Stimulated activated CD4-positive, alpha-beta T cell treated with anti-CD3 and anti-CD28 coated beads, Interleukin-4, amount 100 ng/mL, for 1 hour (primary cell): ENCODE results near the gene LHPP.

Experiments used
- DNase-seq: peaks from one replicate; pipeline ENCODE4 v3.0.0-alpha.2; 2020

The LHPP gene

DNA sequence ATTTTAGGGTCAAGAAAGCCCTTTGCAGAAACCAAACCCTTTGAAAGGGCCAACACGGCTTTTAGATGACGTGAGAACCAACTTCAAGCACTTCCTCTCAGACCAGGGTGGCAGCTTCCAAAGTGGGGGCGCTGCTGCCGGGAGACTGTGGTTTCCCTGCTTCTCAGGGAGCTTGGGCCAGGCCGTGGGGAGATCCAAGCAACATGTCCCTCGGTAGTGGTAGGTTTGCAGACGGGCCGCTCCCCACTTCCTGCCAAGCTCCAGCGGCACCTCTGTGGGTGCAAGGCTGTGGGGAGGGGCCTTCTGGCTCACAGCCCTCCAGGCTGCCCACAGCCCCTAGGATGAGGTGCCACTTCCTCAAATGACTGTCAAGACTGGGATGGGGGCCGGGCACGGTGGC is 150.1 kb downstream of the LHPP start:
- no peak for DNase-seq

DNA sequence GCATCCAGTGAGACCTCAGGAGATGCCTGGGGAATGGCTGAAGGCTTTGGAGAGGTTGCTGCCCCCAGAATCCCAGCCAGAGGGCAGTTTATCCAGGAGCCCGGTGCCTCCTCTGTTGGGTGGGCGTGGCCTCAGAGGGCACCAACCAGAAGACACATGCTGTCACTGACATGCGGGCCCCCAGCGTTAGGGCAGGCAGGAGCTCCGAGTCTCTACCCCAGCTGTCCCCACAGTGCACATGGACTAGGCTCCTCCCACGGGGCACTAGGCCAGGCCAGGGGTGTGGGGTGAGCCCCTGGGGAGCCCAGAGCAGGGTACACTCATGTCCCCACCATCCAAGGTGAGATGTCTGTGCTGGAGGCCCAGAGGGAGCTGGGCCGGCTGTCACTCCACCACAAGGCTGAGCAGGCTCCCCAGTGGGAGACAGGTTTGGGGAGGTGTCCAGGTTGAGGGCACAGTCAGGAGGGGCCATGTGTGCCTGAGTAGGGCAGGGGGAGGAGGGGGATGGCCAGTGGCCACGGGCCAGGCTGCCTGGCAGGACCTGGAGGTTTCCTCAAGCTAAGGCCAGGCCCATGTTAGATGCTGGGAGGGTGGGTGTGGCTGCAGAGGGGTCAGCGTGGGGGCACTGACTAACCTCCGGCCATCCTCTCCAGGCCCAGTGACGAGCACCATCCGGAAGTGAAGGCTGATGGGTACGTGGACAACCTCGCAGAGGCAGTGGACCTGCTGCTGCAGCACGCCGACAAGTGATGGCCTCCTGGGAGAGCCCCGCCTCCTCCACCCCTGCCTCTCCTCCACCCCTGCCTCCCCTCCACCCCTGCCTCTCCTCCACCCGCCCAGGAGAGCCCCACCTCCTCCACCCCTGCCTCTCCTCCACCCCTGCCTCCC is 151.2 kb downstream of the LHPP start:
- peak; percentile 17 for DNase-seq

DNA sequence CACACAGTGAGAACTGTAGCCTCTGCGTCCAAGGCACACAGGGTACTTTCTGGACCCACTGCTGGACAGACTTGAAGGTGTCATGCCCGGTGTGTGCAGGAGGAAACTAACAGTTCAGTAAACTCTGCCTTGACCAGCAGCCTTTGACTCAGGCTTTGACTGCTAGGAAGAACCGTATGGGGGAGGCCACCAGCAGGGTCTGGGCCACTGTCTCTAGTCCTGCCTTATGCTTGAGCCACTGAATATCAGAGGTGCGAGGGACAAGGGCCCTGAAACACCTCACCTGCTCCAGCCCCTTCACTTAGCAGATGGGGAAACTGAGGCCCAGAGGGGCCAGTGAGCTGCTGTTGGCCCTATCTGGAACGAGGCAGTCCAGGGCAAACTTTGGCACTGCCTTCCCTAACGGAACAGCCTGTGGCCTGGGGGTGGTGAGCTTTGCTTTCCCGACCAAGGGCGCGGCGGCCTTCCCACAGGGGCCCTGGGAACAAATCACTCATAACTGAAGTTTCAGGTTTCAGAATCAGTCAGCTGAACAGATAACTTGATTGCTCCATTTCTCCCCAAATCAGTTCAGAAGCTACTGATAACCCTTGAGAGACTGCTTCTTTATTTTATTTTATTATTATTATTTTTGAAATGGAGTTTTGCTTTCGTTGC is 152.5 kb downstream of the LHPP start:
- peak; percentile 42 for DNase-seq

DNA sequence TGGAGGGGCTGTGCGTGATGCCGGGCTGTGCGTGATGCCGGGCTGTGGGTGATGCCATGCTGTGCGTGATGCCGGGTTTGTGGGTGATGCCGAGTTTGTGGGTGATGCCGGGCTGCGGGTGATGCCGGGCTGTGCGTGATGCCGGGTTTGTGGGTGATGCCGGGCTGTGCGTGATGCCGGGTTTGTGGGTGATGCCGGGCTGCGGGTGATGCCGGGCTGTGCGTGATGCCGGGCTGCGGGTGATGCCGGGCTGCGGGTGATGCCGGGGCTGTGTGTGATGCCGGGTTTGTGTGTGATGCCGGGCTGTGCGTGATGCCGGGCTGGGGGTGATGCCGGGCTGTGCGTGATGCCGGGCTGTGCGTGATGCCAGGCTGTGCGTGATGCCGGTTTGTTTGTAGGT is 153.6 kb downstream of the LHPP start:
- no peak for DNase-seq

DNA sequence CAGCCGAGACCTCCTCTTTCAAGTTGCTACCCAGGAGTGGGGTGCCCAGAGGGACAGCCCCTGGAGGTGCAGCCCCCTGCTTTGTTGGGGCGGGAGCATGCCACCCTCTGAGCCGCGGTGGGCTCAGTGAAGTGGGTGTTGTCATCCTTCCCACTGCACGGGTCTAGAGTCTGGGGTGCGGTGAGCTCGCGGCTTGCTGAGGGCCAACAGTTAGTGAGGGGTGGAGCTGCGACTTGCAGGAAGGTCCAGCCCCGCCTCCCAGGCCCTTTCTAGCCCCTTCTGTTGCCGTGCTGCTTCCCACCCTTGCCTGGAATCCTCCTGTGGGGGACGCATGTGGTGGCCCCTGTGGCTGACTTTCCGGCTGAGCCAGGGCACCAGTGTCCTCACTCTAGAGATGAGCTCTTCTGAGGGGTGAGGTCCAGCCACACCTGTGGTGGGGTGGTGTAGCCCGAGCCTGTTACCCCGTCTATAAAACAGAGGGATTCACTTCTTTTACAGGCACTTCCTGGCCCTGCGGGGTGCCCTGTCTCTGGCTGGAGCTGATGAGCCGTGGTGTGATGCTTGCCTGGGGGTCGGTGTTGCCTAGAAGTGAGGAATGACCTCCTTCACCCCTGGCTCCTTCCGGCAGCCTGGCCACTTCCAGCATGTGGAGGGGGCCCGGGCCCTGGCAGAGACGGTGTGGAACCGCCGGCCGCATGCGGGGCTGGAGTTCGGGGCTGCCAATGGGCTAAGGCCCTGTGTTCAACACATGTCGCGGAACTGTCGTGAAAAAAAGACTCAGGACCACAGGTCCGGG is 154.6 kb downstream of the LHPP start:
- no peak for DNase-seq

DNA sequence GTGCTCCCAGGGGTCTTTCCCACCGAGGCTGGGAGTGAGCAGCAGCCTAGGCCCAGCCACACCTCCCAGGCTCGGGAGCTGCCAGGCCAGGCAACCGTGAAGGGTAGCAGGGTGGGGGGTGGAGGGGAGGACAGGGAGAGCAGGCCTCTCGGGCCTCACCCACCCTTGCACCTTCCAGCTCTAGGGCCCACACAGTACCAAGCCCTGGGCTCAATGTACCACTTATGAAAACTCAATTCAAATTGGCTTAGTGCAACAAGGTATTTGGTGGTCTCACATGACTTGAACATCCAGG is 155.2 kb downstream of the LHPP start:
- no peak for DNase-seq

DNA sequence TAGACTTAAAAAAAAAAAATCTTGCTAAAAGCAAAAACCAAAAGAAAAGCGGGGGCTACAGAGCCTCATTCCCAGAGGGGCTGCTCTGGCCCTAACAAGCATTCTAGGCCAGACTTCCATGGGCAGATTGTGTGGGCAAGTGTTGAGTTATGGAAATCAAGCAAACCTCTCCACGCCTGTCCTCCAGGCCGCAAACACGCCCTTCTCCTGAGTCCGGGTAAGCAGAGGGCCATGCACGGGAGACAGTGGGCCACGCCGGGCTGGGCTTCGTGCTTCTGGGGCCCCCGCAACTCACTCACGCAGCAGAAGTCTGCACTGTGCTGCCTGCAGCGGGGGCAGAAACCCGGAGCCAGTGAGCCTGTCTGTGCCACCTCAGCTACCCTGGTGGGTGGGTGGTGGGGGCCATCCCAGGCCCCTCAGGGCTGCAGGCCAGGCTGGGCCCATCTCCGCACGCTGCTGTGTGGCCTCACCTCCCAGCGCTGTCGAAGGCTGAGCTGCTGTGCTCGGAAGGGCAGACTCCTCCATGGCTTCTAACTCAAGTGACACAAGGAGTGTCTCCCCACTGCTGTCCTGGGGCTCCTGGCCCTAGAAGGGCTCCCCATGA is 156.9 kb downstream of the LHPP start:
- no peak for DNase-seq

DNA sequence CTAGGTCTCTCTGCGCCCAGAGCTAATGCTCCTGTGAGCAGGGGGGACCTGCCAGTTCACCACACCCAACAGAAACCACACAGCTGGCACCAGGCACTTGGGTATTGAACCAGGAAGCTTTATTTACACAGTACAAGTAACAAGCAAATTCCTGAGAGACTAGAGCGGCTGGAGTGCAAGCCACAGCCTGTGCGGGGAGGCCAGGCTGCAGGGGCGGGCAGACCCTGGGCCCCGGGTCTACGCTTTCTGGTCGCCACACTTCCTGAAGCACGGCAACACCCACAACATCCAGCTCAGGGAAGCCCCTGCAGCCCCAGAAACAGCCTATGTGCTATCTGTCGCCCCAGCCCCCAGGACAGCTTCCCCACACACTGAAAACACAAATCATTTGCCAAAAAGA is 157.6 kb downstream of the LHPP start:
- DNase-seq = no peak

DNA sequence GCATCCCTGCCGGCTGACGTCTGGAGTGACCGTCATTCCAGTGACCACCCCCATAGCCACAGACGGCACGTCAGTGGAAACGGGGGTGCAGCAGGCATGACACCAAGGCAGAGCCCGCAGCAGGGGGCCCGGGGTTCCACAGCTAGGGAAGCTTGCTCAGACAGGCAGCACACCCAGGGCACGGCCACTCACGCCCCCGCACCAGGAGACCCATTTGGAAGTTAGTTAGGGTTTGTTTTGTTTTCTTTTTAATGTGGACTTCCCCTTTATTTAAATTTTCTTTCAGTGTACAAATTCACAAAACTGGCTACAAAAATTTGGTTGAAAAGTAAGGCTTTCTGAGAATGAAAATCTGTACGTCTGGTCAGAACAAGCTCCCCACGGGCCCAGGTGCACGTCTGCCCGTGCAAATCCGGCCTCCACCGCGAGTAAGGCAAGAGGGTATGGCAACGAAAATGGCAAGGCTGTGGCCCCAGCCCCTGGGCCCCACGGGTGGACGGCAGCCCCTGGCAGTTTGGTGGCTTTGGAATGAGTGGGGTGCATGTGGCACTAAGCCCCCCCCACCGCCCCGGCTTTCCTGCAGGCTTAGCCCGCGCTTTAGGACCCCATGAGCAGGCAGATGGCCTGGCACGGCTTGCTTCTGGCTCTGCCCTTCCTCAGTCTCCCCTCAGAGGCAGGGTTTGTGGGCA is 158.3 kb downstream of the LHPP start:
- DNase-seq = no peak

DNA sequence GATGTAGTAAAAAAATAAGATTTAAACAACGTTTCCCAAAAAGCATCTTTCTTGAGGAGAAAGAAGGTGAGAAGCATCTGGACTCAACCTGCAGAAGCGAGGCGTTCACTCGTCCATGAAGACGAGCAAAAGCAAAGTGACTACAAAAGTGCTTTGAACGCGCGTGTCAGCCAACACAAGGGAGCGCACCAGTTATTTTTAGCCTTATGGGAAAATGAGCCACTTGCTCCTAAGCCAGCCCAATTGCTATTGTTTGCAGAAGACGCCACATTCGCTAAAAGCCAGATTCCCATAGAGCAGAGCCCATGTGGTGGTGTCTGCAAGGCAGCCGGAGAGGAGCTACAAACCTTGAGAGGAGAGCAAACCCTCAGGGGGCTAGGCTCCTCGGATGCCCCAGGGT is 160.0 kb downstream of the LHPP start:
- no peak for DNase-seq

DNA sequence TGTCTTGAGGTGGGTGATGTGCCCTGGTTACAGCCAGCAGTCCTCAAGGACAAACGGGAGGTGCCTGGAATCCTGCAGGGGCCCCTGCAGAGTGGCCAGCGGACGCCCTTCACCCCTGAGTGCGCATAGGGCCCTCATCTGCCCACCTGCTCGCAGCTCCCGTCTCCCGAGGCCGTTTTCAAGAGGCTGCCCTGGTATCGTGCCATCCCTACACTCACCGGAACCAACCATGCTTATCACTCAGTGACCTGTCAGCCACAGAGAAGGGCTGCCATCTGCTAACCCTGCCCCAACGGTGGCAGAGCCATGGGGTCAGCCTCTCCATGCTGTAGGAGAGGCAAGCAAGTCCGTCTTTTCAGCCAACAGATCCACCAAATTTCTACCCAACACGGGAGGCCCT is 160.5 kb downstream of the LHPP start:
- DNase-seq = no peak

DNA sequence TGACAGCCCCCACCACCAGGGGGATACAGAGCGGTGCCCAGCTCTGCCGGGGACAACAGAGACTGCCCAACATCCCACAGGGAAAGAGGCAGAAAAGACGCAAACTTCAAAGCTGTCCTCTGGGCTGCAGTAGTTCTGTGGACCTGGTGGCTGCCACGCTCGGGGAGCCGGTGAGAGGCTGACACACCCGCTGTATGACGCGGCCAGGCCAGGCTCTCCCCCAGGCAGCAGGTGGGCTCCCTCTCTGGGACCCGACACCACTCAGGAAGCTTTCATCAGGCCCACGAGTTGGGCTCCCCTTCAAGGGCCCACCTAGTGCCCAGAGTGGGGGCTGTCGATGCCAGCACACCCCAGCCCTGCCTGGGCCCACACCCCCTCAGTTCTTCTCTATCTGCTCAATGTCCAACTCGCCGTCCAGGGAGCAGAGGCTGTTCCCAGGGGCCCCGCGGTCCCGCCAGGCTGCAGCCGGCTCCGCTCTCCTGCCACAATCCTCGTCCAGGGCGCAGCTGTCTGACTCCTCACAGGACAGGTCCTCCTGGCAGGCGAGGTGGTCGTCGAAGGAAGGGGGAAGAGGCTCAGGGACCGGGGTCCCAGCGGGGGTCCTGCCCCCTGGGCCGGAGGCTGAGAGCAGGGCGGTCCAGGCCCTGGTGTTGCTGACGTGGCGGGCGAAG is 161.4 kb downstream of the LHPP start:
- DNase-seq = no peak

DNA sequence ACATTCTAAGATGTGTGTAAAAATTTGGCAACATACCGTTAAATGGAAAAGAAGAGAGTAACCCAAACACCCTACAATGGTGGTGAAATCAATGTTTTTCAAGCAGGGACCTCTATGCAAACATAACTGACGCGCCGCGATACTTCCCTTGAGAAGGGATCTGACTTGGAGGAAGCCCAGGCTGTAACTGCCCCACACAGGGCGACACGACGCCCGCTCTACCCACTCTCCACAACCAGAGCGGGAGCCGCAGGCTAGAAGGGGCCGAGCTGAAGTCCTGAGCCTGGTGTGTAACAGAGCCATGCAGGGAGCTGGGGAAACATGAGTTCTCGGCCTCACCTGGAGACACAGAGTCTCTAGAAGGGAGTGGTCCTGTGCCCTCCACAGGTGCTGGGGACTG is 162.4 kb downstream of the LHPP start:
- DNase-seq = no peak

DNA sequence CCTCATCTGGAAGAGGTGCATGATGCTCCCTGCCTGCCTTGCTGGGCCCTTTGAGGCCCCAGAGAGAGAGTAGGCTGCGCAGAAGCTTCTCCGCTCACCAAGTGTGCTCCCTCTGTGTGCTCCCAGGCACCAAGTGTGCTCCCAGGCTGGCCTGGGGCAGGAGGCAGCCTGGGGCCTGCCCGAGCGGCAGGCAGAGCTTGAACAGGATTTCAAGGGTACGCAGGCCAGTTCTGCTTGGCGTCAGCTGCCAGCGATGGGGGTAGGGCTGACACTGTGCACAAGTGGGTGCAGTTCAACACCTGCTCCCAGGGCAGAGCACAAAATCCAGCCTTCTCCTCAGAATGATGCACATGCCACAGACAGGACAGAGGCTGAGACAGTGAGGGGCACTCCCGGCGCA is 162.8 kb downstream of the LHPP start:
- no peak for DNase-seq

DNA sequence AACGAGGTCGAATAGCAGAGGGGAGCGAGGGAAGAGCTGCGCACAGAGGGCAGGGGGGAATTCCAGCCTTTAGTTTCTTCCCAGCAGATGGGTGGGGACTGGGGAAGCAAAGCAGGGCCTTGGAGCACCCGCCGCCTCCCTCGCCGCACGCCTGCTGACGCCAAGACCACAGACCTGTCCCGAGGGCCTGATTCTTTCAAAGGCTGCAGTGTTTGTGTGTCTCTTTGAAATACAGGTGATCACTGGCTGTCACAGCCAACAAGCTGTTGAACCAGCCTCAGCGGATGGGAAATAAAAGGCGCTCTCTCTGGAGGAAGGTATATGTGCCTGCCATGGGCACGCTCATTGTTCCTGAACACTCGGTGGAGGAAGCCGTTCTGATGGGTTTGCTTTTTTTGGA is 163.3 kb downstream of the LHPP start:
- no peak for DNase-seq

DNA sequence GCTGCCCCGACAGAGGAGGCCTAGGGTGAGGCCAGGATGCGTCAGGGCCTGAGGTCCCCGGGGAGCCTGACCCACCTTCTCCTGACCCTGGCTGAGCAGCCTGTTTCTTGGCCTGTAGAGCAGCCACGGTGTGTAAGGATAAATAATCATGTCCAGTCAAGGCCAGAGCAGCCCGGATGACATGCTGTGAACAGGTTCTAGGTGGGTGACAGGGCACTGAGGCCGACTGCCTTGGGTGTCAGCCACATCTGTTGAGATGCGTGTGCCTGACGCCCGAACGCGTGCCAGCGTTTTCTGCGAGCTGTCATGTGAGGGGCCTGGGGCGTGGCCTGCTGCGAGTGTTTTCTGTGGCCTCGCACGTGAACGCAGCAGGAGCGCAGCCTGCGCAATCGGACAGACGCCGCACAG is 164.2 kb downstream of the LHPP start:
- DNase-seq = no peak

DNA sequence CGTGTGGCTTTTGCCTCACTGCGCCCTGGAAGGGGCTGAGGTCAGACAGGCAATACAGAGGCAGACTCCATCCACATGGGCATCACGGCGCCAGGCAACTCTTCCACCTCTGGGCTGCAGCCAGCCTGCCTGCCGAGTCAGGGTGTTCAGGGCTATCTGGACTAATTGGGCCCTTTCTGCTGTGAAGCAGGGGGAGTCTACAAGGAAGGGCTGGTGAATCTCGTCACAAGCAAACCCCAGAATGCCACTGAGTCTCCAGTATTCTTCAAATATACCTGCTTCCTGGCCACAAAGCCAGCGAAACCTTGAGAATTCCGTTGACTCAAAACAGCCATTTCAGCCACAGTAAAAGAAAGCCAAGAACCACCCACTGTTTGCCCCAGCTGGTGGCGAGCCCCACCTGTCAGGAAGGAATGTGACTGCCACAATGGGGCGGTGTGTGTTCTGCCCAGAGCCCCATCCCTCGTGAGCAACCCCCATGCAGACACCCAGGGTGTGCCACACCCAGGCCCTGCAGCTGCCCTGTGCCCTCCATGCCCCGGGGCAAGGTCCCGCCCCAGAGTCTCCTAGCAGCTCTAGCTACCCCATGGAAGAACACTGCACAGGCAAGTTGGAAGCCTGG is 165.2 kb downstream of the LHPP start:
- peak; percentile 47 for DNase-seq

DNA sequence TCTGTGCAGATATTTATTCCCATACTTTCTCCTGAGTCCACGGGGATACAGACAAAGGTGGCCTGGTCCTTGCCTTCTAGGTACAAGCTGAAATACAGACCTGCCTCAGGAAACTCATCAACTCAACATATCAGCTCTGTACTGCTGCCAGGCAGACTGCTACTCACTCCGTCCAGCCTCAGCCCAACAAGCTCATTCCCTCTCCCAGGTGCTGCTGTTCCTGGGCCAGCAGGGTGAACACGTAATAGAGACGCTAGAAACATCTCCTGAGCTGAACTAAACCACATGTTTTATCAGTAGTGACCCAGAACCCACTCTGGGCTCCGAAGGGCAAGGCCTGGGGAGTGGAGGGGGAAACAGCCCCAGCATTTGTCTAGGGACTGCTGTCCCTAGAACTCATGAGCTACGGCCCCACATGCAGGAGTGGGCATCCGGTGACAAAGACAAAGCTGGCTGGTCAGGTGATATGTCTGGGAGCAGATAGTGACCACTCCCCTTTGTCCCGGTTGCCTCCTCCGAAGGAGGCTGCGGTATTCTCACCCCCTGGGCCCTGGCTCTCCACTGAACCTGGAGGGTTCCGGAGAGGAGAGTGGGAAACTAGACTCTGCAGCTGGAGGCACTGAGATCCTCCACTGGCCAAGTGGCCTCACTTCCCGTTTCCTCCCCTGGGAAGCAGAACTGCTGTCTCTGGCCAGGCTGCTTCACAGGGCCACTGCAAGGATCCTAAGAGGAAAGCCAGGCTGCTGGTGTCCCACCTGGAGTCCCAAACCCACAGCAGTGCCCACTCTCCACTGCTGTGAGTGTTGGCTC is 166.4 kb downstream of the LHPP start:
- no peak for DNase-seq

DNA sequence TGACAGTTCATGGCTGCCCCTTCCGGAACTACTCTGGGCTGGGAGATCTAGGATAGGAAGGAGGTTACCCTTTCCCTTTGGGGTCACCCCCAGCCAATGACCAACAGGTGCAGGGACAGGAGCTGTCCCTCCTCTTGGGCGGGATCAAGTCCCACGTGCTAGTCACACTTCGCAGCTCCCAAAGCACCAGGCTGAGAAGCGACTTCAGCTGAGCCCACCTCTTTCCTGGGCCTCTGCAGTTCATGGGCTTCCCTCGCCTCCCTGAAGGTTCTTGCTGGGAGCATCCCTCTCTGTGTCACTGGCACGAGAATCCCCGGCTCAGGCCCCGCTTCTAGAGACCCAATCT is 167.0 kb downstream of the LHPP start:
- no peak for DNase-seq

DNA sequence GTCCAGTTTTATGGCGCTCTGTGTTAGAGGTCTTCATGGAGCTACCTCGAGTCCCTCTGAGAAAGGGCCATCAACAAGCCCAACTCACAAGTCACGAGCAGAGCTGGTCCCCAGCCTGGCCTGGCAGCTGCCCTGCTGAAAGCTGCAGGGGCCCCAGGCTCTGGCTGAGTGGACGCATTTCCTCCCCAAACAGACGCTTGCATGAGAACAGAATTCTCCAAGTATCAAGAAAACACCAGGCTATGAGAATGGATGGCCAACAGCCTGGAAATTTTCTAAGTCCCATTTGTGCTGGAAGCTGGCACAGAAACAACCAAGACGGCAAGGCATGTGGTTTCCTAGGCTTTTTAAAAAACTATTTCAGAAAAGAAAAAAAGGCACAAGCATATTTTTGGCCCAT is 167.8 kb downstream of the LHPP start:
- DNase-seq = no peak

DNA sequence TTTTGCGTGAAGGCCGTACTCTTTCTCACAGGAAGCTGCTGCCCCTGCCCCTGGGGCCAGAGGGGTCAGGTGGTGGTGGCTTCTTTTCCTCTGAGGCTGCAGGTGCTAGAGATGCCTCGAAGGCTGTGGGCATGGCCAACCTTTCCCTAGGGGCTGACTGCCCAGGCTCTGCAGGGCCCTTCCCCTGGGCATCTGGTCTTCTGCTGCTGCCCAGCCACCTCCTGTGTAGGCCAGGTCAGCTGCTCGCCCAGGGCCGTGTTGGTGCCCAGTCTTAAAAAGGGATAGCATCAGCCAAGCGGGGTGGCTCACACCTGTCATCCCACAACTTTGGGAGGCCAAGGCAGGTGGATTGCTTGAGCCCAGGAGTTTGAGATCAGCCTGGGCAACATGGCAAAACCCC is 168.2 kb downstream of the LHPP start:
- DNase-seq = no peak
